Measurements from ENCODE around the gene CNTLN. TPM values are rescaled to one million over a fixed set of nuclear protein-coding genes. Genes with fewer than 3 reads are reported as not detected.

The CNTLN gene
- total RNA-seq, 1 experiment from 2014 or later = 7.8 TPM

GRCh38 chr9:17121264-17121663, 13.6 kb upstream of the CNTLN start:
- H3K36me3 ChIP-seq (ENCODE audit: control insufficient read depth, insufficient read depth, low read length) = no peaks in the 10 kb centered on the region
- H3K27me3 Mint-ChIP-seq (ENCODE audit: insufficient read depth, unreplicated experiment) = peaks cover 13% of the 10 kb centered on the region
- H3K4me1 ChIP-seq = no peaks in the 10 kb centered on the region
- no peak overlapping the region for H3K4me3 ChIP-seq (ENCODE audit: low read depth, low read length)
- H3K9me3 ChIP-seq = no peaks in the 10 kb centered on the region
- no peak overlapping the region for H3K4me3 Mint-ChIP-seq (ENCODE audit: unreplicated experiment)
- no TSS peak for BruUV-seq (replicated peaks)
- H3K27ac Mint-ChIP-seq (ENCODE audit: unreplicated experiment) = no peak overlapping the region
- intact Hi-C loops (cut with micrococcal nuclease; ENCODE audit: unreplicated experiment) = no loop called here
- H3K9me3 Mint-ChIP-seq (ENCODE audit: unreplicated experiment) = no peaks in the 10 kb centered on the region
- peaks cover 5% of the 10 kb centered on the region for H3K36me3 Mint-ChIP-seq (ENCODE audit: insufficient read depth, unreplicated experiment)
- ChIA-PET POLR2A (interaction anchor here (0.6 kb wide), 1 partner anchor 289 kb away, joined by 3 read pairs; no protein-coding TSS in a partner anchor), CTCF (no interaction called here)
- TF ChIP-seq CTCF (IDR thresholded peaks at IDR 0.05; ENCODE audit: insufficient read depth in 1 of 2, low read depth in 1 of 2, low read length in 1 of 2, severe bottlenecking in 1 of 2, unreplicated experiment in 1 of 2) = no peak
- no peak for DNase-seq
- no peaks in the 10 kb centered on the region for H3K4me1 Mint-ChIP-seq (ENCODE audit: low read depth, unreplicated experiment)
- no peaks in the 10 kb centered on the region for H3K27me3 ChIP-seq (replicated peaks; ENCODE audit: control insufficient read depth, insufficient read depth, low read length)

GRCh38 chr9:17130291-17130690, 4.5 kb upstream of the CNTLN start:
- Mint-ChIP-seq H3K27ac (ENCODE audit: unreplicated experiment) (no peak overlapping the region), H3K27me3 (ENCODE audit: insufficient read depth, unreplicated experiment) (peaks cover 6% of the 10 kb centered on the region), H3K4me1 (ENCODE audit: low read depth, unreplicated experiment) (no peaks in the 10 kb centered on the region), H3K4me3 (ENCODE audit: unreplicated experiment) (no peak overlapping the region), H3K36me3 (ENCODE audit: insufficient read depth, unreplicated experiment) (peaks cover 15% of the 10 kb centered on the region), H3K9me3 (ENCODE audit: unreplicated experiment) (no peaks in the 10 kb centered on the region)
- no peaks in the 10 kb centered on the region for H3K27me3 ChIP-seq (replicated peaks; ENCODE audit: control insufficient read depth, insufficient read depth, low read length)
- ChIA-PET CTCF (no interaction called here), POLR2A (no interaction called here)
- no peak for TF ChIP-seq CTCF (IDR thresholded peaks at IDR 0.05; ENCODE audit: insufficient read depth in 1 of 2, low read depth in 1 of 2, low read length in 1 of 2, severe bottlenecking in 1 of 2, unreplicated experiment in 1 of 2)
- no peak for DNase-seq
- H3K9me3 ChIP-seq = no peaks in the 10 kb centered on the region
- intact Hi-C loops (cut with micrococcal nuclease; ENCODE audit: unreplicated experiment) = no loop called here
- no peaks in the 10 kb centered on the region for H3K4me1 ChIP-seq
- no peak overlapping the region for H3K4me3 ChIP-seq (ENCODE audit: low read depth, low read length)
- BruUV-seq (replicated peaks) = no TSS peak
- H3K36me3 ChIP-seq (ENCODE audit: control insufficient read depth, insufficient read depth, low read length) = no peaks in the 10 kb centered on the region

- CTCF ChIA-PET = no interaction called here
- H3K9me3 Mint-ChIP-seq (ENCODE audit: unreplicated experiment) = no peaks in the 10 kb centered on the region
- no peaks in the 10 kb centered on the region for H3K4me1 ChIP-seq
- H3K9me3 ChIP-seq = no peaks in the 10 kb centered on the region
- peaks cover 14% of the 10 kb centered on the region for H3K36me3 Mint-ChIP-seq (ENCODE audit: insufficient read depth, unreplicated experiment)
- H3K27me3 Mint-ChIP-seq (ENCODE audit: insufficient read depth, unreplicated experiment) = peaks cover 5% of the 10 kb centered on the region
- no peak overlapping the region for H3K4me3 Mint-ChIP-seq (ENCODE audit: unreplicated experiment)
- POLR2A ChIA-PET = no interaction called here
- H3K4me1 Mint-ChIP-seq (ENCODE audit: low read depth, unreplicated experiment) = no peaks in the 10 kb centered on the region
- no TSS peak for BruUV-seq (replicated peaks)
- H3K36me3 ChIP-seq (ENCODE audit: control insufficient read depth, insufficient read depth, low read length) = no peaks in the 10 kb centered on the region
- intact Hi-C loops (cut with micrococcal nuclease; ENCODE audit: unreplicated experiment) = no loop called here
- no peak overlapping the region for H3K27ac Mint-ChIP-seq (ENCODE audit: unreplicated experiment)
- TF ChIP-seq CTCF (IDR thresholded peaks at IDR 0.05; ENCODE audit: insufficient read depth in 1 of 2, low read depth in 1 of 2, low read length in 1 of 2, severe bottlenecking in 1 of 2, unreplicated experiment in 1 of 2) = no peak
- no peak overlapping the region for H3K4me3 ChIP-seq (ENCODE audit: low read depth, low read length)
- no peak for DNase-seq
- H3K27me3 ChIP-seq (replicated peaks; ENCODE audit: control insufficient read depth, insufficient read depth, low read length) = no peaks in the 10 kb centered on the region
These were observed 4.1 kb upstream of the CNTLN start for GRCh38 chr9:17130725-17131124.
